Measurements from ENCODE around the gene SLC12A8.

The SLC12A8 gene

DNA sequence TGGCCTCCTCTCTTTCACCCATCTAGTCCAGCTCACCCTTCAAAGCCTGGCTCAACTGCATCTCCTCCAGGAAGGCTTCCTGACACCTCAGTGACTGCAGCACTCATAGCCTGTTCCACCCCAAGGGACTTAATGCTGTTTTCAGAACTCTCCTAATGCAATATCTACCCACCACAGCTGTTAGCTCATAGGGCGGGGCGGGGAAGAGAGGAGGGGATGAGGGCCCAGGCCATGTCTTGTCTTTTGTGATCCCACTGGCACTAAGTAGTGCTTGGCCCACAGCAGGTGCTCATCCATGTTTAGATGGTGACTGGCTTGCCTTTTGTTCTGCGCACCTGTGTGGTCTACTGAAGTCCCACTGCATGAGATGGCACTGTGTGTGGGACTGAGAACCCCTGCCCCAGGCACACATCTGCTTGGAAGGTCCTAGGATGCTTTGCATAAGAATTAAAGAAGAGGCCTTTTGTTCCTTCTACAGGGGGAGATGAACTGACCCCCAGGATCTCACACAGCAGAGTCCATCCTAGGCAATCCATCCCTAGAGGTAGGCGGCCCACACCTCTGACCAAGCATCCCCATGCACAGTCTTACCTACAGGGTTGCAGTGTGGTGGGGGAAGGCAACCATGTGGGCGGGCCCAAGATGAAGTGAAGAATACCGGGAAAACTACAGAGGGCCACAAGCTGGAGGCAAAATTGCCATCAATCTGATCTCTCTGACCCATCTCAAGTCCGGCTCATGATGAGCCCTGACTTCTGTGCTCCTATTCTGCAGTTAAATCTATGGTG is 23.0 kb downstream of the SLC12A8 start:
- no peak overlapping the region for H3K4me3 ChIP-seq (ENCODE audit: low read depth, low read length)
- no peak for DNase-seq (ENCODE audit: low read depth)
- no peak for TF ChIP-seq CTCF (IDR thresholded peaks at IDR 0.05; ENCODE audit: control insufficient read depth, extremely low read depth, insufficient read depth)

- TF ChIP-seq CTCF (IDR thresholded peaks at IDR 0.05; ENCODE audit: control insufficient read depth, extremely low read depth, insufficient read depth) = no peak
- no peak overlapping the region for H3K4me3 ChIP-seq (ENCODE audit: low read depth, low read length)
- DNase-seq (ENCODE audit: low read depth) = no peak
These were observed 23.6 kb downstream of the SLC12A8 start for GRCh38 chr3:125188955-125189354.

DNA sequence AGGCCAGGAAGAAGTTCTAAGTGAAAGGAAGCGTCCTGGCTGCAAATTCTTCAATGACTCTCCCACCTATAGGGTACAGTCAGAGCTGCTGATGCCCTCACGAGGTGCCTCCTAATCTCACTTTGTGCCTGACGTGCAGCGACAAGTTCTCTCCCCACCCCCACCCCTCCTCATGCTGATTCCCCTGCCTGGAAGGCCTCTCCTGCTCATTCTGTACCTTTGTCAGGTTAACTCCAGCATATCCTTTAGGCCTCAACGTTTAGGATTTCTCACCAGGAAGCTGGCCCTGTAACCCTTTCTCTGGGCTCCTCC is 25.0 kb downstream of the SLC12A8 start:
- DNase-seq (ENCODE audit: low read depth) = no peak
- no peak for TF ChIP-seq CTCF (IDR thresholded peaks at IDR 0.05; ENCODE audit: control insufficient read depth, extremely low read depth, insufficient read depth)
- no peak overlapping the region for H3K4me3 ChIP-seq (ENCODE audit: low read depth, low read length)

- DNase-seq (ENCODE audit: low read depth) = no peak
- H3K4me3 ChIP-seq (ENCODE audit: low read depth, low read length) = no peak overlapping the region
- no peak for TF ChIP-seq CTCF (IDR thresholded peaks at IDR 0.05; ENCODE audit: control insufficient read depth, extremely low read depth, insufficient read depth)
These were observed 25.5 kb downstream of the SLC12A8 start for GRCh38 chr3:125186800-125187598.

- no peak for TF ChIP-seq CTCF (IDR thresholded peaks at IDR 0.05; ENCODE audit: control insufficient read depth, extremely low read depth, insufficient read depth)
- DNase-seq (ENCODE audit: low read depth) = no peak
- H3K4me3 ChIP-seq (ENCODE audit: low read depth, low read length) = no peak overlapping the region
These were observed 26.2 kb downstream of the SLC12A8 start for GRCh38 chr3:125186261-125186787.

DNA sequence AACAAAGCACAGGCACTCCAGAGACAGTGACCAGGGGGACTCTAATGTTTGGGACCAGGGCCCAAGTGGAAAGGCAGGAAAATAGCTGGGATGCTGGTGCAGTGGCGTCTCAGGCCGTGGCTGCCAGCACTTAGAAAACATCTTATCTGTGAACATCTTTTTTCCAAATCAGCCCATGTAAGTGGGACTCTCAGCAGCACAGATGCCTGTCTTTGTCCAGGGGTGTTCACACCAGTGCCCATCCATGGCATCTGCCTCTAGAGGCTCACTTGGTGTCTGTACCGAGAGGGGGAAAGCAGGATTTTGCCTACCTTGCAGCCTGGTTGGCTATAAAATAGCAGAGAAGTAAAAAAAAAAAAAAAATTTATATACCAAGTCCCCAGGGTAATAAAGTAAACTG is 26.7 kb downstream of the SLC12A8 start:
- no peak for TF ChIP-seq CTCF (IDR thresholded peaks at IDR 0.05; ENCODE audit: control insufficient read depth, extremely low read depth, insufficient read depth)
- no peak for DNase-seq (ENCODE audit: low read depth)
- H3K4me3 ChIP-seq (ENCODE audit: low read depth, low read length) = no peak overlapping the region
